ENCODE measurements around the gene MXD1.
"Not testable (repeated sequence)": the region's sequence is repeated elsewhere in the genome, so short reads cannot be mapped to it uniquely, and the experiment has no call there.

The MXD1 gene

GRCh38 chr2:69933839-69934613 is 19.1 kb downstream of the MXD1 start:
- no peak for DNase-seq

- DNase-seq, result no peak
These were observed 19.7 kb downstream of the MXD1 start for GRCh38 chr2:69934614-69934908.

- DNase-seq, result no peak
These were observed 20.1 kb downstream of the MXD1 start for GRCh38 chr2:69935011-69935410.

GRCh38 chr2:69936906-69937305 is 22.0 kb downstream of the MXD1 start:
- no peak for DNase-seq

- no peak for DNase-seq
These were observed 23.1 kb downstream of the MXD1 start for GRCh38 chr2:69937968-69938367.

GRCh38 chr2:69939722-69940121 is 24.8 kb downstream of the MXD1 start:
- DNase-seq, result peak; percentile 28

GRCh38 chr2:69940691-69941090 is 25.8 kb downstream of the MXD1 start:
- DNase-seq, result no peak

- no peak for DNase-seq
These were observed 28.3 kb downstream of the MXD1 start for GRCh38 chr2:69943000-69943842.

- no peak for DNase-seq
These were observed 29.1 kb downstream of the MXD1 start for GRCh38 chr2:69943843-69944525.

GRCh38 chr2:69944756-69945155 is 29.8 kb downstream of the MXD1 start:
- no peak for DNase-seq

GRCh38 chr2:69945441-69945840 is 30.5 kb downstream of the MXD1 start:
- DNase-seq, result no peak

- no peak for DNase-seq
These were observed 31.0 kb downstream of the MXD1 start for GRCh38 chr2:69945941-69946340.

- peak; percentile 22 for DNase-seq
These were observed 31.7 kb downstream of the MXD1 start for GRCh38 chr2:69946351-69947324.

- no peak for DNase-seq
These were observed 32.5 kb downstream of the MXD1 start for GRCh38 chr2:69947325-69947931.

- peak; percentile 38 for DNase-seq
These were observed 33.4 kb downstream of the MXD1 start for GRCh38 chr2:69948032-69948962.

GRCh38 chr2:69948963-69949645 is 34.2 kb downstream of the MXD1 start:
- no peak for DNase-seq

GRCh38 chr2:69950241-69950640 is 35.3 kb downstream of the MXD1 start:
- no peak for DNase-seq

GRCh38 chr2:69950671-69951070 is 35.8 kb downstream of the MXD1 start:
- not testable (repeated sequence) for DNase-seq

GRCh38 chr2:69952336-69953115 is 37.6 kb downstream of the MXD1 start:
- DNase-seq, result no peak
